Osteocyte (in vitro differentiated cells): ENCODE measurements around the gene KRTAP5-1. TPM values are rescaled to one million over a fixed set of nuclear protein-coding genes. Genes with fewer than 3 reads are reported as not detected.
A peak's percentile ranks its signal among the peaks of the same experiment; 100 is the strongest.

Experiments used
- DNase-seq: peaks from one replicate; pipeline ENCODE4 v3.0.0; 2021; ENCODE audit warnings: mixed read lengths; ENCODE audit not compliant: unreplicated experiment; ENCODE audit errors: extremely low spot score
- H3K27ac Mint-ChIP-seq: one replicate; pipeline ENCODE4 v1.8.0; 2021; ENCODE audit warnings: mild to moderate bottlenecking, mixed read lengths; ENCODE audit not compliant: unreplicated experiment
- H3K27me3 Mint-ChIP-seq: one replicate; pipeline ENCODE4 v1.8.0; 2021; ENCODE audit warnings: mixed read lengths; ENCODE audit not compliant: unreplicated experiment
- H3K36me3 Mint-ChIP-seq: one replicate; pipeline ENCODE4 v1.8.0; 2021; ENCODE audit warnings: mixed read lengths; ENCODE audit not compliant: unreplicated experiment
- H3K4me1 Mint-ChIP-seq: one replicate; pipeline ENCODE4 v1.8.0; 2021; ENCODE audit warnings: mixed read lengths; ENCODE audit not compliant: unreplicated experiment
- H3K4me3 Mint-ChIP-seq: one replicate; pipeline ENCODE4 v1.8.0; 2021; ENCODE audit warnings: mild to moderate bottlenecking, moderate library complexity, mixed read lengths; ENCODE audit not compliant: unreplicated experiment
- H3K9me3 Mint-ChIP-seq: one replicate; pipeline ENCODE4 v1.8.0; 2021; ENCODE audit warnings: mixed read lengths; ENCODE audit not compliant: unreplicated experiment
- total RNA-seq: library from RNA; stranded (reverse); gene quantifications from 2 replicates; pipeline ENCODE4 v1.2.1, GENCODE V29; 2021
- TF ChIP-seq, protein P1 (sequence below): fragments of 200-600 bp; sonication (generic); IDR thresholded peaks from 2 replicates; pipeline ENCODE4 v1.5.0; 2021; ENCODE audit warnings: antibody characterized with exemption, mild to moderate bottlenecking, moderate library complexity

The KRTAP5-1 gene
- total RNA-seq, 1 donor from 2014 or later: not detected

DNA sequence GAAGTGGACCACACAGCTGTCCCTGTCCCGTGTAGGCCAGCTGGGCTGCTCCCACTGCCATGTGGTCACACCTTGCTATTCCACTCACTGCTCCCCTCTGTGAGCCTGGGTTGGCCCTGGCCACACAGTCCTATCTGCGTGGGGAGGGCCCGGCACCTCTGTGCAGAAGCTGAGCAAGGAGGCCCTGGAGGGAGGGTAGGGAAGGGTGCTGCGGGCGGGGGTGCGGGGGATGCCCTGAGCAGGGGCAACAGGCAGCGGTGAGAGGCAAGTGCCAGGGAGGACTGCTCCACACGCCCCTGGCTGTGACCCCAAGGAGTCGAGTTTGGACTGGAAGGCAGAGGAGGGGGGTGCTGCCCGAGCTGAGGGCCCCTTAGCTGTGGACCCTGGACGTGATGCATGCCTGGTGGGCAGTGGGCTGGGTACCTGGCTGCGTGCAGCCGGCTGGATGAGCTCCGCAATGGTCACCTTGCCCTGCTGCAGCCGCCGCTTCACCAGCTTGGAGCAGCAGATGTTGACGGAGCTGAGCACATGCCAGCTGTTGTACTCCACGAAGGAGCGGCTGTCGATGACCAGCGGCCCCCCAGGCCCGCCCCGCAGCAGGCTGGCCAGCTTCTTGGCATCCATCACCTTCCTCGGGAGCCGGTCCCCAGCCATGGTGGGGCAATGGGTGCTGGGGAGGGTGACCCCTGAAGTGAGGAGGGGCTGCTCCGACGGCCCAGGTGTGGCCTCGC is 19.7 kb downstream of the KRTAP5-1 start:
- H3K27ac Mint-ChIP-seq: no peak overlapping the region
- TF ChIP-seq, protein P1, sequence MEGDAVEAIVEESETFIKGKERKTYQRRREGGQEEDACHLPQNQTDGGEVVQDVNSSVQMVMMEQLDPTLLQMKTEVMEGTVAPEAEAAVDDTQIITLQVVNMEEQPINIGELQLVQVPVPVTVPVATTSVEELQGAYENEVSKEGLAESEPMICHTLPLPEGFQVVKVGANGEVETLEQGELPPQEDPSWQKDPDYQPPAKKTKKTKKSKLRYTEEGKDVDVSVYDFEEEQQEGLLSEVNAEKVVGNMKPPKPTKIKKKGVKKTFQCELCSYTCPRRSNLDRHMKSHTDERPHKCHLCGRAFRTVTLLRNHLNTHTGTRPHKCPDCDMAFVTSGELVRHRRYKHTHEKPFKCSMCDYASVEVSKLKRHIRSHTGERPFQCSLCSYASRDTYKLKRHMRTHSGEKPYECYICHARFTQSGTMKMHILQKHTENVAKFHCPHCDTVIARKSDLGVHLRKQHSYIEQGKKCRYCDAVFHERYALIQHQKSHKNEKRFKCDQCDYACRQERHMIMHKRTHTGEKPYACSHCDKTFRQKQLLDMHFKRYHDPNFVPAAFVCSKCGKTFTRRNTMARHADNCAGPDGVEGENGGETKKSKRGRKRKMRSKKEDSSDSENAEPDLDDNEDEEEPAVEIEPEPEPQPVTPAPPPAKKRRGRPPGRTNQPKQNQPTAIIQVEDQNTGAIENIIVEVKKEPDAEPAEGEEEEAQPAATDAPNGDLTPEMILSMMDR: no peak
- peaks cover 13% of the 10 kb centered on the region for H3K4me1 Mint-ChIP-seq
- H3K36me3 Mint-ChIP-seq: peaks cover 4% of the 10 kb centered on the region
- H3K9me3 Mint-ChIP-seq: no peaks in the 10 kb centered on the region
- DNase-seq: no peak
- H3K27me3 Mint-ChIP-seq: no peaks in the 10 kb centered on the region
- H3K4me3 Mint-ChIP-seq: no peak overlapping the region

DNA sequence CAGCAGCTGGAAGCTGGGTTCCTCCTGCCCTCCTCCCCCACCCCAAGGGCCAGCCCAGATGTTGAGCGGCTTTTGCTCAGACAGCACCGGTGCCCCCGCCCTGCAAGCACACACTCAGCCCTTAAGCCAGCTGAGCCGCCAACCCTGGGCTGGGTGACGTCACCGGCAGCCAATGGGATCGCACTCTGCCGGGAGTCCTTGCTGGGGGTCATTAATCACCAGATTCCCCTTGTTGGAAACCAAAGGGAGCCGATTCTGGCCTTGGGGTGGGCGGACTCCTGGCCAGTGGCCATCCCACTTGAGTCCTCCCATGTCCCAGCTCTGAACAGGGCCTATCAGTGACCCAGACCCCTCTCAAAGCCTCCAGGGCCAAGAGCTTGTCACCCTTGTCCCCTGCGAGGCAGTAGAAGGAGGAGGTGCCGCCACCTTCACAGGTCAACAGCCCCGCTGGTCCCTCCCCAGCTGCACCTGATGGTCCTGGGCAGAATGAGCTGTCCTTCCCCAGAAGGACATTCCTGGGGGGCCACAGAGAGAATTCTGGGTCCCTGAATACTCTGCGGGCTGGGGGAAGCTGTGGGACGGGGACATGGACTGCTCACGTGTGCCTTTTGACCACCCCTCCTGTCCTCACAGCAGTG is 20.4 kb downstream of the KRTAP5-1 start:
- no peaks in the 10 kb centered on the region for H3K27me3 Mint-ChIP-seq
- no peaks in the 10 kb centered on the region for H3K9me3 Mint-ChIP-seq
- peak; percentile 85 for DNase-seq
- no peak overlapping the region for H3K27ac Mint-ChIP-seq
- no peak overlapping the region for H3K4me3 Mint-ChIP-seq
- H3K4me1 Mint-ChIP-seq: peaks cover 16% of the 10 kb centered on the region
- peaks cover 4% of the 10 kb centered on the region for H3K36me3 Mint-ChIP-seq
- TF ChIP-seq, protein P1: no peak

DNA sequence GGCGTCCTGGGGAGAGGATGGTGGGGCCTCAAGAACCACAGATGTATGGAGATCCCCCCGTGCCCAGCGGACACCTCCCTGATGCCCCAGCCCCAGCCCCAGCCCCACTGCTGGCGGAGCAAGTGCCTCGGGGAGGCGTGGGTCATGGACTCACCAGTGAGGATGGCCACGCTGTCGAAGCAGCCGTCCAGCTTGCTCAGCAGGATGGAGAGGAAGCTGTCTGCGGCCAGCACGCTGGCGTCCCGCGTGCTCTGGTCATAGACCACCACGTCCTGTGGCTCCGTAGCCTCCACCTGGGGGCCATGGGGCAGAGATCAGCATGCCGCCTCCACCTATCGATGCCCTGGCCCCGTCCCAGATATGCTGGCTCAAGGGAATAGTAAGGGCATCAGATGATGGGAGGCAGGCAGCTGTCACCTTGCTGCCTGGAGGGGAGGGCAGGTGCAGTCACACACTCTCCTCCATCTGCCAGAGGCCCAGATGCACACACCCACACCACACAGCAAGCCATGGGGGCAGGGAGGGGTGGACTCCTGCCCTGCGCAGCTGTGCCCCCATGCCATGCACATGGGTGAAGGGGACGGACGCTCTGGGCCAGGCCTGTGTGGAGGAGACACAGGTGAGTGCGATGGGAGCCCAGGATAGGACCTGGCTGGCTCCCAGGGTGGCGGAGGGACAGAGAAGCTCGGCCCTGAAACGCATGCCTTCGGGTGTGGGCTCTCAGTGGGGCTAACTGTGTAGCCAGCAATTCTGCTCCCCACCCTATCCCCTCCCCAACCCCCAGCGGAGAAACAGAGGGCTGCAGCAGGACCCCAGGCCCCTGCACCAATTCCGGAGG is 21.2 kb downstream of the KRTAP5-1 start:
- H3K9me3 Mint-ChIP-seq: no peaks in the 10 kb centered on the region
- no peak for DNase-seq
- H3K27ac Mint-ChIP-seq: no peak overlapping the region
- TF ChIP-seq, protein P1: no peak
- H3K27me3 Mint-ChIP-seq: no peaks in the 10 kb centered on the region
- H3K4me3 Mint-ChIP-seq: no peak overlapping the region
- peaks cover 4% of the 10 kb centered on the region for H3K36me3 Mint-ChIP-seq
- H3K4me1 Mint-ChIP-seq: peaks cover 20% of the 10 kb centered on the region

DNA sequence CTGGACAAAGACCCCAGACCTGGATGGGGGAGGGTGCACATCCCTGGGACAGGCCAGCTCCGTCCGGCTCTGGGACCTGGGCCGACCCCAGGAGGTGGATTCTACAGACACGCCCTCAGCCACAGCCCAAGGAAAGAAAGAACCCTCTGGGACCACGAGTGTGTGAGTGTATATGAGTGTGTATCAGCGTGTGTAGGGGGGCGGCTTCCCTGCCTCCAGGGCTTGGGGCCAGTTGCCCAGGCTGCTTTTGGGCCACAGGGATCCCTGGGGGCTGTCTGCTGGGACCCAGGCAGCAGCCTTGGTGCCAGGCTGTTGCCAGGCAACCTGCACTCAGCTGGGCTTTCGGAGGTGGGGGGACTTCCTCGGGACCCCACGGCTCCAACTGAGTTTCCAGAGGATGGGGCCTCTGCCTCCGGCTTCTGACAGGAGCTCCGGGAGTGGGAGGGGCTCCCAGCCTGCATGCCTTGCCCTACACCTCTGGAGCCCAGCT is 21.9 kb downstream of the KRTAP5-1 start:
- H3K27ac Mint-ChIP-seq: no peak overlapping the region
- no peaks in the 10 kb centered on the region for H3K27me3 Mint-ChIP-seq
- peaks cover 26% of the 10 kb centered on the region for H3K4me1 Mint-ChIP-seq
- H3K9me3 Mint-ChIP-seq: no peaks in the 10 kb centered on the region
- TF ChIP-seq, protein P1: no peak
- DNase-seq: no peak
- no peak overlapping the region for H3K4me3 Mint-ChIP-seq
- peaks cover 4% of the 10 kb centered on the region for H3K36me3 Mint-ChIP-seq
